Iris pigment epithelial cell (primary cell): ENCODE measurements around the gene SLC25A2.

Source experiments
- DNase-seq: peaks from one replicate; pipeline ENCODE4 v3.0.0-alpha.2; 2011; ENCODE audit warnings: low read depth

Gene SLC25A2

DNA sequence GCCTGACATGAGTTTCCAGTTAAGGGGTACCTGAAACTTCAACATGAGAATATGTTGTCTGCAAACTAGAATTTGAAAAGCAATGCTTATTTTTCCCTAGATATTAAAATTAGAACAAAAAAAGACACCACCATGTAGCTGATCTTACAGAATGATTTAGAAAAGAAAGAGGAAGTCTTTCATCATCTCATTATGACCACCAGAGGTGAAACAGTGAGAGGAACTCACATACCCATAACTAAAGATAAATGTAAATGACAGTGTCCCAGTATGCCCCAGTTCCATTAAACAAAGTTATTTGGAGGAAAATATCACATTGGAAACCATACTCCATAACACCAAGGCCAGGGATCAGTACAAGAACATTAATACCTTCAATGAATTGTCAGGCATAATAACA, 9.9 kb upstream of the SLC25A2 start:
- DNase-seq = no peak

- no peak for DNase-seq
These were observed 2.8 kb upstream of the SLC25A2 start for GRCh38 chr5:141306630-141307029.

DNA sequence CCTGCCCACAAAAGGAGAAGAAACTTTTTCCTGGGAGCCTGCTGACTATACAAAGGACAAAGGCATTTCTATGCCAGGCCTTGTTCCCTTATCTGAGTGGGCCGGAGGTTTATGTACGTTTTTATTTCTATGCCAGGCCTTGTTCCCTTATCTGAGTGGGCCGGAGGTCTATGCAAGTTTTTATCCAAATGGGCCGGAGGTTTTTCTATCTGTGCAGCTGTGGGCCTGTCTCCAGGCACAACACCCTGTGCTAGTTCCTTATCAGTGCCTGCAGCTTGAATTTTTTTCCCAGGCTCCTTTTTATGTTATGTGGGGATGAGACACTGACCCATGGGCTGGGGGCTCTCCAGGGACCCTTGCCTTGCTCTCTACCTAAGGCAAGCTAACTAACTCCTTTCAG, 5.5 kb downstream of the SLC25A2 start:
- DNase-seq = no peak

DNA sequence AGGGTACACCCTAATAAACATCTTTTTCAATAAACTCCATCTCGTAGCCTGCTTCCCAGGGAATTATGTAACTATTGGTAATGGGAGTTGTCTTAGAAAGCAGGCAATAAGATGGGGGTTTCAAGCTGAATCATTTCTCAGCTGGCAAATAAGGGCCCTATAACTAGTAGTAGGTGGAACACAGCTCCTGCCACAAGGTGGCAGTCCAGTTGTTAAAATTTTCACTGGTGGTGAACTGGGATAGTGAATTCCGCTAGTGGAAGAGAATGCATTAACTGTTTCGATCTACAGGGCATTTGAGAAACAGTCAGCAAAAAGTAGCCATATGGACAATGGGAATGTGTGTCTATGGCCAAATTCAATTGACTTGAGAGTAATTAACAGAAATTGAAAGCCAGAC, 30.9 kb downstream of the SLC25A2 start:
- no peak for DNase-seq

DNA sequence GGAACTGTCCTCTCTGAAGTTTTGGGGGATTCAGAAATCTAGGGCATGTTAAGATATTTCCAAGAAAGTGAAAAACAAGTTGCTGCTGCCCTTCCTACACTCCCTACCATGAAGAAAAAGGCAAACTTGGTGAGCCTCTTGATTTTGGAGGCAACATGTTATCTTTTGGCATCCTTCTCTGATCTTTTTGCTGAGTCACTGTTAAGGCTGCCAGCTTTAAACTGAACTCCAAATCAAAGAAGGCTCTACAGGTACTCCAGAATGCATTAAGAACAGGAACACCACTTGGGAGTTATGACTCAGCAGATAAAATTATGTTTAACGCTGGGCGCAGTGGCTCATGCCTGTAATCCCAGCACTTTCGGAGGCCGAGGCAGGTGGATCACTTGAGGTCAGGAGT, 34.7 kb downstream of the SLC25A2 start:
- no peak for DNase-seq

- no peak for DNase-seq
These were observed 42.7 kb downstream of the SLC25A2 start for GRCh38 chr5:141261238-141261546.

DNA sequence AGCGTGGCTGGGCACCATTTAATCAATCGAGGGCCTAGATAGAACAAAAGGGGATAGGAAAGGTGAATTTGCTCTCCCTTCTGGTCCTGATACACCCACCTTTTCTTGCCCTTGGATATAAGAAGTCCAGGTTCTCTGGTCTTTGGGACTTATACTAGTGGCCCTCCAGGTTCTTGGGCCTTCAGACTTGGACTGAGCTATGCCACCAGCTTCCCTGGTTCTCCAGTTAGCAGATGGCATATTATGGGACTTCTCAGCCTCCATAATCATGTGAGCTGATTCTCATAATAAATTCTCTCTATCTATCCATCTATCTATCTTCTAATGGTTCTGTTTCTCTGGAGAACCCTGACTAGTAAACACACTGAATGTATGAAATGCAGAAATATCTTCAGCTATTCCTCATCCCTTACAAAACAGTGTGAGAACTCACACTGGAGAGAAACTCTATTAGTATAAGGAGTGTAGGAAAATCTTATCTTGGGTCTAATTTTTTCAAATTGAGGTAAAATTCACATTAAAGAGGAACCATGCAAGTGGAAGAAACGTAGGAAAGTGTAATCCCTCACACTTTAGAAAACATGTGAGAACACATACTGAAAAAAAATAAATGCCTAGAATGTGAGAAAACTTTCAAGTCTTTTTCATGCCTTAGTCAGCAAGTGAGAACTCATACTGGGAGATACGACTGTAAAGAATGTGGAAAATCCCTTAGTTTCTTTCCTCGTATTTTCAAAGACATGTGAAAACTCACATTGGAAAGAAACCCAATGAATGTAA, 43.2 kb downstream of the SLC25A2 start:
- peak; percentile 12 for DNase-seq

DNA sequence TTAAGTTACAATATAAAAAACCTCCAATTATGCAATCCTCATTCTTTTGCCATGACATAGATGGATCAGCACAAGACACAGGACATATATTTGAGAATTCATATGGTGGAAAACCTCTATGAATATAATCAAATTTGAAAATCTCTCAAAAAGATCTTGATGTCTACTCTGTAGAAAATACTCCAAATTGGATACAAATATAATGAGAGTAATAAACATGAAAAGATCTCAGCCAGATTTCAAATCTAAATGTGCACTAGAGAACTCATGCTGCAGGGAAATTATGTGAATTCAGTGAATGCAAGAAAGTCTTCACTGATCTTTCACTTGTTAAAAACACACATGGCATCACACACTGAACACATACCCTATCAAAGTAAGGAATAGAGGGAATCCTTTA, 44.9 kb downstream of the SLC25A2 start:
- DNase-seq = no peak

DNA sequence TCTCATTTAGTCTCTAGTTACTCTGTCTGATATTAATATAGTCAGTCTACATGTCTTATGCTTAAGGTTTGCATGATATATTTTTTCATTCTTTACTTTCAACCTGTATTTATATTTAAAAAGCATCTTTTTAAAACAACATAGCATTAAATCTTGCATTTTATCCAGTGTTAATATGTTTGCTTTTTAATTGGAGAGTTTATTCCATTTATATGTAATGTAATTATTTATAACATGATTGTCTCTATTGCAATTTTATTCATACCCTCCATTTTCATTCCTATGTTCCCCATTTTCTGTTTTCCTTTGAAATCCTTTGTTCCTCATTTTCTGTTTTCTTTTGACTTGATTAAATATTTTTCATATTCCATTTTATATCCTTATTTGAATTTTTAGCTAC, 45.4 kb downstream of the SLC25A2 start:
- no peak for DNase-seq
